Measurements from ENCODE around the gene NMUR2.

DNA sequence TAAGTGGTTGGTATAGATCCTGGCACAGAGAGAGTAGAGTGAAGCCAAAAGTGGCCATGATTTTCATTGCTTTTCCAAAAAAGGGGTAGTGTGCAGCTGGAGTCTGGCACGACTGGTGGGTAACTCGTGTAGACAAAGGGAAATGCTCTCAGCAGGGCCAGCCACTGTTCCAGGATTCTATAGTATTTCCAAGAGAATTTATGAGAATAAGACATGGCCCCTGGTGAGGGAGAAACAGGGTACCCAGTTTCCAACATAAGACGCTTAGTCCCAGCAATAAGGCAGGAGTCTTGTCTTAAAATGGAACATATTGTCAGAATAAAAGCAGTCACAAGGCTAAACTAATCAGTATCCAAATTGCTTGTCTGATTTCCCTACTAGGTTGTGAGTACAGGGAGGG lies 52.1 kb downstream of the NMUR2 start:
- TF ChIP-seq, protein P1, sequence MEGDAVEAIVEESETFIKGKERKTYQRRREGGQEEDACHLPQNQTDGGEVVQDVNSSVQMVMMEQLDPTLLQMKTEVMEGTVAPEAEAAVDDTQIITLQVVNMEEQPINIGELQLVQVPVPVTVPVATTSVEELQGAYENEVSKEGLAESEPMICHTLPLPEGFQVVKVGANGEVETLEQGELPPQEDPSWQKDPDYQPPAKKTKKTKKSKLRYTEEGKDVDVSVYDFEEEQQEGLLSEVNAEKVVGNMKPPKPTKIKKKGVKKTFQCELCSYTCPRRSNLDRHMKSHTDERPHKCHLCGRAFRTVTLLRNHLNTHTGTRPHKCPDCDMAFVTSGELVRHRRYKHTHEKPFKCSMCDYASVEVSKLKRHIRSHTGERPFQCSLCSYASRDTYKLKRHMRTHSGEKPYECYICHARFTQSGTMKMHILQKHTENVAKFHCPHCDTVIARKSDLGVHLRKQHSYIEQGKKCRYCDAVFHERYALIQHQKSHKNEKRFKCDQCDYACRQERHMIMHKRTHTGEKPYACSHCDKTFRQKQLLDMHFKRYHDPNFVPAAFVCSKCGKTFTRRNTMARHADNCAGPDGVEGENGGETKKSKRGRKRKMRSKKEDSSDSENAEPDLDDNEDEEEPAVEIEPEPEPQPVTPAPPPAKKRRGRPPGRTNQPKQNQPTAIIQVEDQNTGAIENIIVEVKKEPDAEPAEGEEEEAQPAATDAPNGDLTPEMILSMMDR (IDR thresholded peaks at IDR 0.05 in 4 of 5, conservative IDR thresholded peaks at IDR 0.05 in 1 of 5) = no peak
- no peak for TF ChIP-seq POLR2A (IDR thresholded peaks at IDR 0.05)

Measured in gastrocnemius medialis (tissue), 4 donors.